A549 treated with Mapracorat at 1 μM for 4 hours (cell line): ENCODE data around the gene LPA. TPM values are rescaled to one million over a fixed set of nuclear protein-coding genes. Genes with fewer than 3 reads are reported as not detected.

ENCODE experiments used
- total RNA-seq: library from RNA; stranded (reverse); fragments of 200-300 nt; extraction: Qiagen RNA extraction; gene quantifications from 5 replicates; pipeline ENCODE4 v1.2.3, GENCODE V29; 2022

LPA gene
- 0.02 to 0.17 TPM (median 0.06 TPM) in 4 of 5 replicates, not detected in the other for total RNA-seq

DNA sequence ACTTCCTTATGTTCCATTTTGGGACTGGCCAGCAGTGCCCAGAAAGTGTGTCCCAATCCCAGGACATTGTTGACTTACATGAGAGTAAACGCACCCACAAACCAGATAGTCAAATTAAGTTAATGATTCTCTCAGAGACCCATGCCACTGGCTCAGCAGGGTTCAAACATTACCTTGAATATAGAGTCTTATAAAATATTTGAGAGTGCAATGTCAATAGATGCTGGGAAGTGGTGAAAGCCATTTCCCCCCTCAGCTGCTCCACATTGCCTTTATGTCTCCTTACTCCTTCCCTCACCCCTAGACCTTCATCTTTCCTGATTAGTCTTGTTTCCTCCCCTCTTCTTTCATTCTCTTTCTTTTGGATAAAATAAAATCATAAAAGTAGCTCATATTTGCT is at the start of gene LPA:
LPA (minus strand) TSS at position 78 of the 400 bp plus-strand sequence; CDS start at position 17, 61 bp downstream.

DNA sequence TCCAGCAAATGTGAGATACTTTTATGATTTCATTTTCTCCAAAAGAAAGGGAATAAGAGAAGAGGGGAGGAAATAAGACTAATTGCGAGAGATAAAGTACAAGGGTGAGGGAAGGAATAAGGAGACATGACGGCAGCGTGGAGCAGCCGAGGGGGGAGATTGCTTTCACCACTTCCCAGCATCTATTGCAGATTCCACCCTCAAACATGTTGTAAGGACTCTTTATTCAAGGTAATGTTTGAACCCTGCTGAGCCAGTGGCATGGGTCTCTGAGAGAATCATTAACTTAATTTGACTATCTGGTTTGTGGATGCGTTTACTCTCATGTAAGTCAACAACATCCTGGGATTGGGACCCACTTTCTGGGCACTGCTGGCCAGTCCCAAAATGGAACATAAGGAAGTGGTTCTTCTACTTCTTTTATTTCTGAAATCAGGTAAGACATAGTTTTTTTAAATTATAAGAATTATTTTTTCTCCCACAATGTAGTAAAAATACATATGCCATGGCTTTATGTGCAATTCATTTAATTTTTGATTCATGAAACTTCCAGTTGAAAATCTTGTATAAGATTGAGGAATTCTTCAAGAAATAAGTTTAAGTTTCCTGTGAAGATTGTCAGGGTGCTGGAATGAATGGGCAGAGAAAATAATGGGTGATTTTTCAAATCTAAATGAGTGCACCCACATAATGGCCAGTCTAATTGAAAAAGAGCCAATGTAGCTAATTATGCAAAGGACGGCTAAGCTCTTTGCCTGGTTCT is 38.0 kb upstream of the LPA start, which contains the start of gene PLG:
PLG (plus strand) TSS at position 327 of the 763 bp plus-strand sequence; CDS start at position 388, 61 bp downstream.

Other genes with a start within 250 kb of the LPA start
- gene PLG, start 38.0 kb upstream of the LPA start, total RNA-seq = not detected in 5 replicates